SJSA1 (cell line): Measurements from ENCODE around the gene UBASH3A. TPM values are rescaled to one million over a fixed set of nuclear protein-coding genes. Genes with fewer than 3 reads are reported as not detected.

ENCODE experiments used
- DNase-seq, 2 experiments: peaks; one replicate each; pipeline ENCODE4 v3.0.0-alpha.2; 2015 to 2020; ENCODE audit warnings: low spot score in 2 of 2, low read depth in 1 of 2
- H3K27ac ChIP-seq: fragments of 250-450 bp; sonication (Bioruptor Pico); 2 replicates; pipeline ENCODE4 v1.5.1; 2020; ENCODE audit warnings: mild to moderate bottlenecking, moderate library complexity
- H3K27me3 ChIP-seq: fragments of 250-450 bp; sonication (Bioruptor Pico); replicated peaks from 2 replicates; pipeline ENCODE4 v1.5.1; 2020; ENCODE audit warnings: mild to moderate bottlenecking, moderate library complexity
- H3K36me3 ChIP-seq: fragments of 250-450 bp; sonication (Bioruptor Pico); 2 replicates; pipeline ENCODE4 v1.5.1; 2020; ENCODE audit warnings: mild to moderate bottlenecking
- H3K4me1 ChIP-seq: fragments of 250-450 bp; sonication (Bioruptor Pico); replicated peaks from 2 replicates; pipeline ENCODE4 v1.6.1; 2021; ENCODE audit warnings: mild to moderate bottlenecking
- H3K4me3 ChIP-seq: fragments of 250-450 bp; sonication (Bioruptor Pico); 2 replicates; pipeline ENCODE4 v1.5.1; 2020; ENCODE audit warnings: mild to moderate bottlenecking
- H3K9me3 ChIP-seq: fragments of 250-450 bp; sonication (Bioruptor Pico); replicated peaks from 2 replicates; pipeline ENCODE4 v1.5.1; 2020; ENCODE audit warnings: mild to moderate bottlenecking
- total RNA-seq: library from RNA; depleted of rRNA; stranded (reverse); fragments of >200 nt; shearing (Covaris generic); gene quantifications from 2 replicates; pipeline ENCODE4 v1.2.3, GENCODE V29; 2014

UBASH3A gene
- total RNA-seq, 1 experiment from 2014 or later: not detected

- no peak overlapping the region for H3K27ac ChIP-seq
- no peaks in the 10 kb centered on the region for H3K9me3 ChIP-seq
- no peak for DNase-seq
- no peaks in the 10 kb centered on the region for H3K27me3 ChIP-seq
- H3K36me3 ChIP-seq: no peaks in the 10 kb centered on the region
- H3K4me1 ChIP-seq: no peaks in the 10 kb centered on the region
- H3K4me3 ChIP-seq: no peak overlapping the region
These were observed 35.8 kb downstream of the UBASH3A start for GRCh38 chr21:42439284-42440186.

GRCh38 chr21:42440187-42440792, 36.6 kb downstream of the UBASH3A start:
- no peak overlapping the region for H3K27ac ChIP-seq
- no peaks in the 10 kb centered on the region for H3K9me3 ChIP-seq
- no peaks in the 10 kb centered on the region for H3K27me3 ChIP-seq
- no peaks in the 10 kb centered on the region for H3K4me1 ChIP-seq
- DNase-seq: no peak
- no peaks in the 10 kb centered on the region for H3K36me3 ChIP-seq
- H3K4me3 ChIP-seq: no peak overlapping the region

- Histone ChIP-seq H3K4me1 (no peaks in the 10 kb centered on the region), H3K4me3 (no peak overlapping the region), H3K9me3 (no peaks in the 10 kb centered on the region), H3K36me3 (no peaks in the 10 kb centered on the region), H3K27ac (no peak overlapping the region), H3K27me3 (no peaks in the 10 kb centered on the region; the same call in 1 of the 2 replicates)
- no peak for DNase-seq
These were observed 38.3 kb downstream of the UBASH3A start for GRCh38 chr21:42441963-42442362.

GRCh38 chr21:42443181-42443785, 39.6 kb downstream of the UBASH3A start:
- Histone ChIP-seq H3K9me3 (no peaks in the 10 kb centered on the region), H3K4me1 (no peaks in the 10 kb centered on the region), H3K36me3 (no peaks in the 10 kb centered on the region), H3K27me3 (no peaks in the 10 kb centered on the region; the same call in 1 of the 2 replicates), H3K4me3 (no peak overlapping the region), H3K27ac (no peak overlapping the region)
- no peak for DNase-seq

- Histone ChIP-seq H3K27ac (no peak overlapping the region), H3K27me3 (no peaks in the 10 kb centered on the region; the same call in 1 of the 2 replicates), H3K4me3 (no peak overlapping the region), H3K4me1 (no peaks in the 10 kb centered on the region), H3K9me3 (no peaks in the 10 kb centered on the region), H3K36me3 (no peaks in the 10 kb centered on the region)
- no peak for DNase-seq
These were observed 40.4 kb downstream of the UBASH3A start for GRCh38 chr21:42443876-42444744.

GRCh38 chr21:42444745-42445059, 41.0 kb downstream of the UBASH3A start:
- H3K27me3 ChIP-seq: no peaks in the 10 kb centered on the region; the same call in 1 of the 2 replicates
- H3K27ac ChIP-seq: no peak overlapping the region
- no peak for DNase-seq
- H3K4me1 ChIP-seq: peaks cover 4% of the 10 kb centered on the region
- H3K36me3 ChIP-seq: no peaks in the 10 kb centered on the region
- H3K4me3 ChIP-seq: no peak overlapping the region
- H3K9me3 ChIP-seq: no peaks in the 10 kb centered on the region

GRCh38 chr21:42445311-42445710, 41.6 kb downstream of the UBASH3A start:
- Histone ChIP-seq H3K4me3 (no peak overlapping the region), H3K36me3 (no peaks in the 10 kb centered on the region), H3K27ac (no peak overlapping the region), H3K9me3 (no peaks in the 10 kb centered on the region), H3K4me1 (peaks cover 9% of the 10 kb centered on the region), H3K27me3 (no peaks in the 10 kb centered on the region; the same call in 1 of the 2 replicates)
- no peak for DNase-seq

- H3K36me3 ChIP-seq: no peaks in the 10 kb centered on the region
- no peak for DNase-seq
- H3K27ac ChIP-seq: no peak overlapping the region
- no peaks in the 10 kb centered on the region; the same call in 1 of the 2 replicates for H3K27me3 ChIP-seq
- H3K4me1 ChIP-seq: peaks cover 9% of the 10 kb centered on the region
- no peak overlapping the region for H3K4me3 ChIP-seq
- H3K9me3 ChIP-seq: no peaks in the 10 kb centered on the region
These were observed 42.8 kb downstream of the UBASH3A start for GRCh38 chr21:42446531-42446930.

- no peaks in the 10 kb centered on the region; the same call in 1 of the 2 replicates for H3K27me3 ChIP-seq
- no peak overlapping the region for H3K27ac ChIP-seq
- H3K4me3 ChIP-seq: no peak overlapping the region
- no peaks in the 10 kb centered on the region for H3K36me3 ChIP-seq
- peaks cover 9% of the 10 kb centered on the region for H3K4me1 ChIP-seq
- H3K9me3 ChIP-seq: no peaks in the 10 kb centered on the region
- no peak for DNase-seq
These were observed 43.5 kb downstream of the UBASH3A start for GRCh38 chr21:42447182-42447581.

- Histone ChIP-seq H3K9me3 (no peaks in the 10 kb centered on the region), H3K4me3 (no peak overlapping the region), H3K4me1 (peaks cover 9% of the 10 kb centered on the region), H3K36me3 (no peaks in the 10 kb centered on the region), H3K27me3 (no peaks in the 10 kb centered on the region; the same call in 1 of the 2 replicates), H3K27ac (no peak overlapping the region)
- no peak for DNase-seq
These were observed 44.0 kb downstream of the UBASH3A start for GRCh38 chr21:42447732-42448131.

- no peak overlapping the region for H3K27ac ChIP-seq
- no peaks in the 10 kb centered on the region for H3K36me3 ChIP-seq
- H3K4me3 ChIP-seq: no peak overlapping the region
- no peak for DNase-seq
- peaks cover 9% of the 10 kb centered on the region for H3K4me1 ChIP-seq
- H3K9me3 ChIP-seq: no peaks in the 10 kb centered on the region
- no peaks in the 10 kb centered on the region; the same call in 1 of the 2 replicates for H3K27me3 ChIP-seq
These were observed 45.0 kb downstream of the UBASH3A start for GRCh38 chr21:42448686-42449085.

GRCh38 chr21:42451941-42452340, 48.2 kb downstream of the UBASH3A start:
- Histone ChIP-seq H3K4me1 (peaks cover 9% of the 10 kb centered on the region), H3K36me3 (no peaks in the 10 kb centered on the region), H3K27me3 (no peaks in the 10 kb centered on the region; the same call in 1 of the 2 replicates), H3K9me3 (no peaks in the 10 kb centered on the region), H3K4me3 (no peak overlapping the region), H3K27ac (no peak overlapping the region)
- no peak for DNase-seq
